ENCODE measurements around the gene TBC1D22A.

The TBC1D22A gene

DNA sequence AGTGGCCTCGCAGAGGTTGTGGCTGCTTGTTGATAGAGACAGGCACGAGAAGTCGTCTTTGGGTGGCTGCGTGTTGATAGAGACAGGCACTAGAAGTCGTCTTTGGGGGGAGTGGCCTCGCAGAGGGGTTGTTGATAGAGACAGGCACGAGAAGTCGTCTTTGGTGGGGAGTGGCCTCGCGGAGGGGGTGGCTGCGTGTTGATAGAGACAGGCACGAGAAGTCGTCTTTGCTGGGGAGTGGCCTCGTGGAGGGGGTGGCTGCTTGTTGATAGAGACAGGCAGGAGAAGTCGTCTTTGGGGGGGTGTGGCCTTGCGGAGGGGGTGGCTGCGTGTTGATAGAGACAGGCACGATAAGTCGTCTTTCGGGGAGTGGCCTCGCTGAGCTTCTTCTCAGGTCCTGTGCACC is 328.8 kb downstream of the TBC1D22A start:
- no peak for DNase-seq

GRCh38 chr22:47091921-47092700 is 329.7 kb downstream of the TBC1D22A start:
- no peak for DNase-seq

DNA sequence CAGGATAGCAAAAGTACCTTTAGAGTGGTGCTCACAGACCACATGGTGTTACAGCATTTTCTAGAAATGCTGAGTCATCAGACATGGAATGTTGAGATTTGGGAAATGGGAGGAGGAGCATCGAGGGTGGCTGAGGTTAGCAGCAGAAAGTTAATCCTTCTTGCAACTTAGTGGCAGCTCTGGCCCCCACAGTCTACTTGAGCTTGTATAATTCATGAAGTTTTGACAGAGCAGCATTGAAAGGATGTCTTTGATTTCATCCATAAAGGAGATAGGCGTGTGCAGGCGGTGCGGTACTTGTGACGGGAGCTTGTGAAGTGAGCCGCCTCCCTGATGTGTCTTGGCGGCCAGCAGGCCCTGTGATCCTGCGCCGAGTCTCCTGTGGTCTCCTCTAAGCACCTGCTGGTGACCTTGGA is 330.5 kb downstream of the TBC1D22A start:
- DNase-seq = no peak

DNA sequence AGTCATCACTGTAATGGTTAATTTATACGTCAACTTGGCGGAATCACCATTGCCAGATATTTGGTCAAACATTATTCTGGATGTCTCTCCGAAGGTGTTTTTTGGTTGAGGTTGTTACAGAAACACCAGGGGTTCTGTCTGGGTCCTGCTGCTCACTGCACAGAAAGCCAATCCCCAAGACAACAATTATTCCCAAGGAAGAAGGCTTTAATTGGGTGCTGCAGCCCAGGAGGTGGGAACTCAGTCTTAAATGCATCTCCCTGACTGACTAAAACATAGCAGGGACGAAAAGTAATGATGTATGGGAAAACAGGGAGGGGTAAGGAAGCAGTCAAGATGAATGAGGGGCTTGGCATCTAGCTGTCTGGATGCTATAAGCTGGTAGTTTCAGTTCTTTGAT is 331.3 kb downstream of the TBC1D22A start:
- no peak for DNase-seq

DNA sequence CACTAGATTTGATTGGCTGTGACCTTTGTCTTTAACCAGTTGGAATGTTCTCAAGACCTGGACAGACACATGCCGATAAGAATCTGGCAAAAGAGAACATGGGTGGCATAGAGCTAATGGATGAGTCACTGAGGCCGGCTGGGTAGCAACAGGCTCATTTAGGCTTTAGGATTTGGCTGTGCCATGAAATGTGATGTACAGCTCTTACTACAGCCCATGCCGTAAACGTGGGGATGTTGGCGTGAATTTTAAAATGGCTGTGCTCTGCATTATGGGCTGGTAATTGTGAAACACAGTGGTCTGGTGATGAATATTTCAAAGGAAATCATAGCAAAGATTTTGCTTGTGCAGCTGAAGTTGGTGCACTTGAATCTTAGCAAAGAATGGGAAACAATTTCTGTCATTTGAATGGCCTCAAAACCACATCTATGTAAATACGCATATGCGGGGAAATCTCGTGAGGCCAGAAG is 332.4 kb downstream of the TBC1D22A start:
- no peak for DNase-seq

DNA sequence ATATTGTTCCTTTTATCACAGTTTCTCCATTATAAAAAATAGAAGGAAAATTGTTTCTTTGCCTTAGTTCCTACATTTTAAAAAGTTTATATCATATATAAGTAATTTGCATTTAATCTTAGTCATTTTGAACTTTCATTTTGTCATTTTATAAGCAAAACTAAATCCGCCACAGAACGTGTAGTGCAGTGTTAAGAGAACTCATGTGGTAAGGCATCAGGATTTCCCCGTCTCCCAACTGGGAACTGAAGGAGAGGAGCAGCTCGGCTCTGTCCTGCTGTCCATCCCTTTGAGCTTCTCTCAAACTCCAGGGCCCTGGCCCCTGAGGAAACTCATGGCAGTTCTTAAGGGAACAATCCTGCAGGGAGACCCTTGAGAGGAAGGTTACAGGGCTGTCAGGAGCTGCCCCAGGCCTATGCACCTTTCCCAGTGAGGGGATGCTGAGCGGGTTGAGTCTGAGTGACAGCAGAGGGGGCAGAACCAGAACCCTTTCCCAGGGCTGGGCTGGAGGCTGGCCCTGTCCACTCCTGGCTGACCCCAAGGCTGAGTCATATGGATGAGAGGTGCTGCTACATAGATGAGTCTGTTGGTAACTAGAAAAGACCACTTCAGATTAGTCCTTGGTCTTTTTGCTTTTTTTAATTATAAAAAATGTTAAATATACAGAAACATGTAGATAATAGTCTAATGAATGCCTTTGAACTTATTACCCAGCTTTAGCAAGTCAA is 333.1 kb downstream of the TBC1D22A start:
- DNase-seq = no peak

DNA sequence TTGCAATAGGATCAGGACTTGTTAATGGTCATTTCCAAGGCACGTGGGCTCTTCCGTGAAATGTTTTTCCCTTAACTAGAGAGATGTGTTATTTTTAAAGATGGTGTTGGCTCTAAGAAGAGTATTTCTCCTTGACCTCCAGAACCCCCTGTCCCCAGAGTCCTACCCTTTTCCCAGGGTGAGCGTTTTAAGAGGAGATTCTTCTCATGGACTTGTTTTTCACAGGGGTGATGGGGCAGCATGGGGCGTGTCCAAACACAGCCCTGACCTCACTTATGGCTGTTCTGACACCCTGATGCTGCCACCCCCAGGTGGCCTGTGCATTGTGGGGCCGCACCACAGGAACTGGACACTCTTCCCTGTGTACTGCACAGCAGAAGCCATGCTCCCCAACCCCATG is 335.7 kb downstream of the TBC1D22A start:
- DNase-seq = no peak

DNA sequence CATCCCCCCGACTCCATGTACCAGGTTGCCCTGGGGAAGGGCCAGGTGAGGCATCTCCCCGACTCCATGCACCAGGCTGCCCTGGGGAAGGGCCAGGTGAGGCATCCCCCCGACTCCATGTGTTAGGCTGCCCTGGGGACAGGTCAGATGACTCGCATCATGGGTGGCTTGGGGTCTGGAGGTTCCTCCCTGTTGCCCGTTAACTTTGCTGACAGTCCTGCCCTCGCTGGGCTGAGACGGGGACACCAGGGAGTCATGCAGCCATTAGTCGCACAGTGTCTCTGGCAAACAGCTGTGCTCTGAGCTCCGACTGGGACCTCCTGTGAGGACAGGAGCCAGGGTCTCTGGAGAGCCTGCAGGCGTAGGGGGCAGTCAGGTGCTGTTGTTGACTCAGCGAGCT is 336.1 kb downstream of the TBC1D22A start:
- DNase-seq = no peak

- DNase-seq = no peak
Observed at GRCh38 chr22:47100019-47100418, 337.6 kb downstream of the TBC1D22A start.

- DNase-seq = no peak
Observed at GRCh38 chr22:47100646-47101200, 338.3 kb downstream of the TBC1D22A start.

GRCh38 chr22:47101321-47101885 is 339.0 kb downstream of the TBC1D22A start:
- DNase-seq = no peak

- DNase-seq = no peak
Observed at GRCh38 chr22:47102081-47102480, 339.6 kb downstream of the TBC1D22A start.

- no peak for DNase-seq
Observed at GRCh38 chr22:47102648-47103047, 340.2 kb downstream of the TBC1D22A start.

- no peak for DNase-seq
Observed at GRCh38 chr22:47105085-47105484, 342.6 kb downstream of the TBC1D22A start.

DNA sequence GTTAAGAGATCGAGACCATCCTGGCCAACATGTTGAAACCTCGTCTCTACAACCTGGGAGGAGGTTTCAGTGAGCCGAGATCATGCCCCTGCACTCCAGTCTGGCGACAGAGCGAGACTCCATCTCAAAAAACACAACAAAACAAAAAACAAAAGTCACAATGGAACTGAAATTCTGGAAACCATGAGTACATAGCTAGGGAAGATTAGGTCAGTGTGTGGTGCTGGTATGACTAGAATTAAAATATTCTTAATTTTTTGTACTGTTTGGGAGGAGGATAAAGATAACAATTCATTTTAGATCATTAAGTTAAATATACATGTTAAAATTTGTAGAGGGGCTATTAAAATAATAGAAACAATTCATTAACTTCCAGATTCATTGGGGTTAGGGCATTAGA is 344.4 kb downstream of the TBC1D22A start:
- no peak for DNase-seq

- no peak for DNase-seq
Observed at GRCh38 chr22:47107431-47107830, 345.0 kb downstream of the TBC1D22A start.

DNA sequence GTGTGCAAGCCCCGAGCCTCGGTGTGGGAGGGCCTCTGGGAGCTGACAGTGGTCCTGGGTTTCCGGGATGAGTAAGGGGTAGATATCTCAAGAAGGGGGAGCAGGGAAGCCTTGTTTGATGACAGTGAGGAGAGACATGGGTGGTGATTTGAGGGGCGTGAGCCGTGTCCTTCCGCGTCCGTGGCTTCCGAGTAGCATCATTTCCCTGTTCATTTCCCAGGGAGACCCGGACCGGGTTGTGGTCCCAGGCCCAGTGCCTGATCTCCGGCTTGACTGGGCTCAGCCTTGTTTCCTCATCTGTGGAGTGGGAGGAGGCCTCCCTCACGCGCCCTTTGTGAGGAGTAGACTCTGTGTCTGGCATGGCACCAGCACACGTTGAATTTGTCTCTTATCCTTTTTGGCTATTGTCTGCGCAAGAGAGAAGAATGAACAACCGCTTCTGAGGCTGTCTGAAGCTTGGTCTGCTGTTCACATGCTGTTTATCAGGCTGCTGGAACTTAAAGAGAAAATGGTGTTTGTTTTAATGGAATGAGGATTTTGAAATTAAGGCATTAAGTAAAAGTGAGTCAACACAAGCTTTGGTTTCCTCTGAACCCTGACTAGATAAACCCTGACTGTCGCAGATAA is 348.5 kb downstream of the TBC1D22A start:
- DNase-seq = no peak

DNA sequence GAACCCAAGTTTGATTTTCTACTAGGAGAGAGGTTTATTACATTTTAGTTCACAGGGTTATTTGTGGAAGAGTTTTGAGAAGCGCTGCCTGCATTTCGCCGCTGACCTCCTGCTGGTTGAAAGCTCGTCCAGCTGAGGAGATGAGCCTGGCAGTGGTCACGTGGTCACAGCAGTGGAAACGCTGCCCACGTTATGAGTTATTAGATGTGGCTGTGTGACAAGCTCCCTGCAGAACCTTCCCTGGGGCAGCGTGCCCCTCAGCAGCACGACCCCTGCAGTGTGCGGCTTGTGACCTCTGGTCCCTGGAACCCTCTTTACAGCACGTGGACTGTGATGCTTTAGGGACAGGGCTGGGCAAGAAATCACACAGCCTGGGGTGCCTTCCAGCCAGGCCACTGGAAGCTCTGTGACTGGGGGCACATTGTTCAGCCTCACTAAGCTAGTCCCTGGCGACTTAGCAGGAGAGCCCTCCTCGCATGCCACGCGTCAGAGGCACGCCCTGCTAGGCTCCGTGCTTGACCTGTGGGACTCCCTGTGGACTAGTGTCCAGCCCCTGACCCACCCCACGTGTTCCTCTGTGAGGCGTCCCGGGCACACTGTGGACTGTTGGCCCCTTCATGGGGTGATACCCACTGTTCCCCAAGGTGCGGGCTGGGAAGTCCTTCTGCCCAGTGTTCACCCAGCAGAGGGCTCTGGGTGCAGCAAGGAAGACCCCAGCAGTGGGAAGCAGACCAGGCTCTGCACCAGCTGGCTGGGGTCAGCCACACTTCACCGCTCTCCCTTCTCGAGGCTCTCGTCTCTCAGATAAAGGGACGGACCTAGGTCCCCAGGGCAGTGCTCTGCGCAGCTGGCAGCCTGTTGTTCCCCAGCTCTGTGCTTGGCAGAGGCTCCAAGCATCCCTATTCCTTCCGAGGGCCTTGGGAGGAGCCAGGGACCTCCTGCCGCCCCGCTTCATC is 349.5 kb downstream of the TBC1D22A start:
- DNase-seq = no peak

DNA sequence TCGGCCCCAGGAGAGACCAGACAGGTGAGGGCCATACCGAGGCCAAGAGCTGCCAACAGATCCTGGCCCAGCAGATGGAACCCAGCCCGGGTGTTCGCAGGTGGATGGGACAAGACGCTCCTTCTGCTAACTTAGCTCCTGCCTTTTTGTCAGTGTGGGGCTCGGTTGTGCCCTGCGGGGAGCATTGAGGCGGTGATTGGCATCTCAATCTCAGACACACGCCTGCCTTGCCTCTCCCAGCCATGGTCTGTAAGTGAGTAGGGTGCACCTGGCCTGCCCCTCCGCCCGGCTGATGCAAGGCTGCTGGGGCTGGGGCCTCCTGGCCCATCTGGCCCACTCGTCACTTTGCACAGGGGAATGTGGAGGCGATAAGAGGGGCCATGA is 350.1 kb downstream of the TBC1D22A start:
- DNase-seq = peak in 1 of 2 experiments; percentile 27

GRCh38 chr22:47112994-47113852 is 350.8 kb downstream of the TBC1D22A start:
- DNase-seq = peak in 1 of 2 experiments; percentile 27

- no peak for DNase-seq
Observed at GRCh38 chr22:47113853-47114415, 351.5 kb downstream of the TBC1D22A start.
